ENCODE data around the gene PTPRN2. TPM values are rescaled to one million over a fixed set of nuclear protein-coding genes. Genes with fewer than 3 reads are reported as not detected.
"Not testable (repeated sequence)": the region's sequence is repeated elsewhere in the genome, so short reads cannot be mapped to it uniquely, and the experiment has no call there.

PTPRN2 gene
- total RNA-seq, 1 donor from 2014 or later, result 0.41 TPM

DNA sequence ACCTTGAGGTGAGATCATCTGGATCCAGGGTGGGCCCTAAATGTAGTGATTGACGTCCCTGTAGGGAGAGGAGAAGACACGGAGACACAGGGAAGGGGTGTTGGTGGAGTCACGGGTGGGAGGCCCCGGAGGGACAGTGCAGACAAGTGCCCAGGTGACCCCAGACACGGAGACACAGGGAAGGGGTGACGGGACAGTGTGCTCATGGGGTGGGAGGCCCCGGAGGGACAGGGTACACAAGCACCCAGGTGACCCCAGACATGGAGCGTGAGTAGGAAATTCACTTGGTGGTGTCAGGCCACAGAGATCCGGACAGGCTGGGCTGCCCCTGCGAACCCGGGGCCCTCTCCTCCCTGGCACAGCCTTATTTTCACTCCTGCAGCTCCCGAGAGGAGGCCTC lies 176.9 kb downstream of the PTPRN2 start:
- H3K4me1 Mint-ChIP-seq (ENCODE audit: low read depth), result no peaks in the 10 kb centered on the region

GRCh38 chr7:158409816-158410330 lies 177.8 kb downstream of the PTPRN2 start:
- Mint-ChIP-seq H3K36me3 (ENCODE audit: low read depth) (no peaks in the 10 kb centered on the region), H3K27me3 (ENCODE audit: insufficient read depth) (no peaks in the 10 kb centered on the region), H3K27ac (no peak overlapping the region), H3K9me3 (no peaks in the 10 kb centered on the region), H3K4me1 (ENCODE audit: low read depth) (no peaks in the 10 kb centered on the region), H3K4me3 (no peak overlapping the region)
- intact Hi-C loops (cut with micrococcal nuclease), result no loop called here
- DNase-seq (ENCODE audit: low spot score), result no peak

More for the DNA sequence above, 176.9 kb downstream of the PTPRN2 start:
- H3K36me3 Mint-ChIP-seq (ENCODE audit: low read depth), result no peaks in the 10 kb centered on the region
- H3K27me3 Mint-ChIP-seq (ENCODE audit: insufficient read depth), result no peaks in the 10 kb centered on the region
- no peak overlapping the region for H3K4me3 Mint-ChIP-seq
- no peak for DNase-seq (ENCODE audit: low spot score)
- H3K27ac Mint-ChIP-seq, result no peak overlapping the region
- intact Hi-C loops (cut with micrococcal nuclease), result no loop called here
- H3K9me3 Mint-ChIP-seq, result no peaks in the 10 kb centered on the region

GRCh38 chr7:158409120-158409519 lies 178.5 kb downstream of the PTPRN2 start:
- Mint-ChIP-seq H3K27ac (no peak overlapping the region), H3K4me3 (no peak overlapping the region), H3K27me3 (ENCODE audit: insufficient read depth) (no peaks in the 10 kb centered on the region), H3K36me3 (ENCODE audit: low read depth) (no peaks in the 10 kb centered on the region), H3K4me1 (ENCODE audit: low read depth) (no peaks in the 10 kb centered on the region), H3K9me3 (no peaks in the 10 kb centered on the region)
- intact Hi-C loops (cut with micrococcal nuclease), result no loop called here
- no peak for DNase-seq (ENCODE audit: low spot score)

DNA sequence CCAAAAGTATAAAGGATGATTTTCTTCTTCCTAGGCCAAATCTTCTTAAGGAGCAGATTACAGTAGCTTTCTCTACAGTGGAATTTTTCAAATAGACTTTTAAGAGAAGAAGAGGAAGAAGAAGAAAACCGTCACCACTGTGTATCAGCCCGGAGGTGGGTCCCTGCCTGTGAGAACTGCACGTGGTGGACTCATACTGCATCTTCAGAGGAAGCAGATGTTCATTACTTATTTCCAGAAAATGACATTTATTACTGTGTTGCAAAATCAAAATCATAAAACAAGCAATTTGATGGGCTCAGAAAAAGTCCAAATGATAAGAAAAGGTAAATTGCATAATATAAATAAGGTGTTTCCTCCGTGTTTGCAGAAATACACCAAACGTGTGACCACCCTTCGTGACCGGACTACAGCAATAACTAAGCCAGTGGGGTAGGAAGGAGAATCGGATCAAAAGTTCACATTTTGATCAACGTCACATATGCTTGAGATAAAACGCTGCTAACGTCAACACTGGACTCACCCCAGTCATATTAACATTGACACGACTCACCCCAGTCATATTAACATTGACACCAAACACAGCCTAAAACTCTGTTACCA lies 179.2 kb downstream of the PTPRN2 start:
- Mint-ChIP-seq H3K4me3 (no peak overlapping the region), H3K4me1 (ENCODE audit: low read depth) (no peaks in the 10 kb centered on the region), H3K27me3 (ENCODE audit: insufficient read depth) (no peaks in the 10 kb centered on the region), H3K9me3 (no peaks in the 10 kb centered on the region), H3K27ac (no peak overlapping the region), H3K36me3 (ENCODE audit: low read depth) (no peaks in the 10 kb centered on the region)
- no peak for DNase-seq (ENCODE audit: low spot score)
- intact Hi-C loops (cut with micrococcal nuclease), result no loop called here

- intact Hi-C loops (cut with micrococcal nuclease), result no loop called here
- H3K27me3 Mint-ChIP-seq (ENCODE audit: insufficient read depth), result no peaks in the 10 kb centered on the region
- no peaks in the 10 kb centered on the region for H3K9me3 Mint-ChIP-seq
- H3K4me1 Mint-ChIP-seq (ENCODE audit: low read depth), result no peaks in the 10 kb centered on the region
- DNase-seq (ENCODE audit: low spot score), result no peak
- H3K36me3 Mint-ChIP-seq (ENCODE audit: low read depth), result no peaks in the 10 kb centered on the region
- H3K4me3 Mint-ChIP-seq, result no peak overlapping the region
- no peak overlapping the region for H3K27ac Mint-ChIP-seq
Measured at GRCh38 chr7:158407581-158408317, 179.9 kb downstream of the PTPRN2 start.

- no peaks in the 10 kb centered on the region for H3K9me3 Mint-ChIP-seq
- H3K27ac Mint-ChIP-seq, result no peak overlapping the region
- H3K4me3 Mint-ChIP-seq, result no peak overlapping the region
- no peaks in the 10 kb centered on the region for H3K36me3 Mint-ChIP-seq (ENCODE audit: low read depth)
- no peak for DNase-seq (ENCODE audit: low spot score)
- no peaks in the 10 kb centered on the region for H3K4me1 Mint-ChIP-seq (ENCODE audit: low read depth)
- intact Hi-C loops (cut with micrococcal nuclease), result no loop called here
- H3K27me3 Mint-ChIP-seq (ENCODE audit: insufficient read depth), result no peaks in the 10 kb centered on the region
Measured at GRCh38 chr7:158406801-158407200, 180.8 kb downstream of the PTPRN2 start.

DNA sequence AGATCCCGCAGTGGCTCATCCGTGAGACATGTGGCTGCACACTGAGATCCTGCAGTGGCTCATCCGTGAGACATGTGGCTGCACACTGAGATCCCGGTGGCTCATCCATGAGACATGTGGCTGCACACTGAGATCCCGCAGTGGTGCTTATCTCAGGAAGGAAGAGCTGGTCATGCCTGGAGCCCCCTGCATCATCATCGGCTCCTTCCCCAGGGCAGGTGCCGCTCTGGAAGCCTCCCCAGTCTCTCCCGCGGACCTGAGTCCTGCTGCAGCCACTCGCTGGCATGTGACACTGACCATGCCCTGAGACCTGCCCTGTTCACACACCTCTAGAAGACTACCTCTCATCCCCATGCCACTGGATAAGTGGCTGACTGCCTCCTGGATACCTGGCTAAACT lies 181.3 kb downstream of the PTPRN2 start:
- no peaks in the 10 kb centered on the region for H3K9me3 Mint-ChIP-seq
- H3K36me3 Mint-ChIP-seq (ENCODE audit: low read depth), result no peaks in the 10 kb centered on the region
- H3K4me1 Mint-ChIP-seq (ENCODE audit: low read depth), result no peaks in the 10 kb centered on the region
- H3K27me3 Mint-ChIP-seq (ENCODE audit: insufficient read depth), result no peaks in the 10 kb centered on the region
- no peak overlapping the region for H3K27ac Mint-ChIP-seq
- intact Hi-C loops (cut with micrococcal nuclease), result no loop called here
- no peak overlapping the region for H3K4me3 Mint-ChIP-seq
- DNase-seq (ENCODE audit: low spot score), result no peak

- H3K27ac Mint-ChIP-seq; H3K36me3 Mint-ChIP-seq (ENCODE audit: low read depth); H3K4me3 Mint-ChIP-seq; H3K27me3 Mint-ChIP-seq (ENCODE audit: insufficient read depth); DNase-seq (ENCODE audit: low spot score); H3K4me1 Mint-ChIP-seq (ENCODE audit: low read depth); intact Hi-C loops (cut with micrococcal nuclease); H3K9me3 Mint-ChIP-seq: not testable (repeated sequence)
Measured at GRCh38 chr7:158405771-158406170, 181.9 kb downstream of the PTPRN2 start.

DNA sequence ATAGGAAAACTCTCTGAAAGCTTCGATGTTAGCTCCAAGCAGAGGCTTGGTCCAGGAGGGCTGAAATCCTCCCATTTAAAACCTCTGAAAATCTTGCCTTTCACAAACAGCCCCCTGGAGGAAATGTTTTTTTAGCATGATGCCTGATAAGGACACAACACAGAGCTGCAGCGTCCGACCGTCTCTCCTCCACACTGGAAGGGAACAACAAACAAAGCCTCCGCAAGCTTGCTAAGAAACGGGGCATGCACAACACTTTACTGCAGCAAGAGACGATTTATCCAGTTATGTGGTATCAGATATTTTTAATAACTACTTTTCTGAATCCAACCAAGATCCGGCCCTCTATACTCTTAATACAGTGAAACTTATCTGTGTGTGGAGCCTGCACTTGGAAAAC lies 182.3 kb downstream of the PTPRN2 start:
- intact Hi-C loops (cut with micrococcal nuclease), result no loop called here
- Mint-ChIP-seq H3K4me1 (ENCODE audit: low read depth) (no peaks in the 10 kb centered on the region), H3K27ac (no peak overlapping the region), H3K4me3 (no peak overlapping the region), H3K27me3 (ENCODE audit: insufficient read depth) (no peaks in the 10 kb centered on the region), H3K9me3 (no peaks in the 10 kb centered on the region), H3K36me3 (ENCODE audit: low read depth) (no peaks in the 10 kb centered on the region)
- no peak for DNase-seq (ENCODE audit: low spot score)

- Mint-ChIP-seq H3K36me3 (ENCODE audit: low read depth) (no peaks in the 10 kb centered on the region), H3K4me1 (ENCODE audit: low read depth) (no peaks in the 10 kb centered on the region), H3K4me3 (no peak overlapping the region), H3K27ac (no peak overlapping the region), H3K27me3 (ENCODE audit: insufficient read depth) (no peaks in the 10 kb centered on the region), H3K9me3 (no peaks in the 10 kb centered on the region)
- intact Hi-C loops (cut with micrococcal nuclease), result no loop called here
- DNase-seq (ENCODE audit: low spot score), result no peak
Measured at GRCh38 chr7:158404031-158404761, 183.4 kb downstream of the PTPRN2 start.

DNA sequence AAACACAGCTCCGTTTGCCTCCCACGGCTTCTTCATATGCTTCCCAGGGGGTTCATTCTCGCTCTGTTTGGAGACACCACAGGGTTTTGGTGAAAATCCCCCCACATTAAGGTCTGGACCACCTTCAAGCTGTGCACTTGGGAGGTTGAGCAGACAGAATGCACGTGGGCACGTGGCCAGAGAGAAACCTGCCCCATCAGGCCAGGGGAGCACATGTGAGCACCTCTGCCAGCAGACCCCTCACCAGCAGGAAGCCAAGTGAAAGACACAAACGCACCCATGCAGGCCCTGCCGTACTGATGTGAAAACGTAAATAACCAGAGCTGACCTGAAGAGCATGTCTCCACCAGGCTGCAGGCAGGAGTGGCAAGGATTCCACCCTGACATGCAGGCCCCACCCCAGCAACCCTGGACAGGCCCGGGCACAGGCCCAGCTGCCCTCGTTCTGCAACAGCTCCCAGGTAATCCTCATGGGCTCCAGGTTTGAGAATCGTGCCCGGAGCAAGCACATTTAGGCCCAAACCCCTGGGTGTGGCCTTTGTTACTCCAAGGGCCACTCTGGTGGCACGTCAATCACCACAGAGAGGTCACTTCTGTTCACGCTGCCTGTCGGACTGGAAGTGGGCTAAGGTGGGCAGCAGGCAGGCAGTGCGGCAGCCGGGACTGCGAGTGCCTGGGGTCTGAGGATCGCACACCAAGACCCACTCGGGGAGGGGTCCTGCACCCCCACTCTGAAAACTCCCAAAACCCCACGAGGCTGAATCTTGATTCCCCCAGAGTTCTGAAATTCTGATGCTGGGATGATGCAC lies 184.4 kb downstream of the PTPRN2 start:
- intact Hi-C loops (cut with micrococcal nuclease), result no loop called here
- no peaks in the 10 kb centered on the region for H3K36me3 Mint-ChIP-seq (ENCODE audit: low read depth)
- H3K9me3 Mint-ChIP-seq, result peaks cover 8% of the 10 kb centered on the region
- H3K4me3 Mint-ChIP-seq, result no peak overlapping the region
- DNase-seq (ENCODE audit: low spot score), result no peak
- no peaks in the 10 kb centered on the region for H3K27me3 Mint-ChIP-seq (ENCODE audit: insufficient read depth)
- no peak overlapping the region for H3K27ac Mint-ChIP-seq
- H3K4me1 Mint-ChIP-seq (ENCODE audit: low read depth), result no peaks in the 10 kb centered on the region

DNA sequence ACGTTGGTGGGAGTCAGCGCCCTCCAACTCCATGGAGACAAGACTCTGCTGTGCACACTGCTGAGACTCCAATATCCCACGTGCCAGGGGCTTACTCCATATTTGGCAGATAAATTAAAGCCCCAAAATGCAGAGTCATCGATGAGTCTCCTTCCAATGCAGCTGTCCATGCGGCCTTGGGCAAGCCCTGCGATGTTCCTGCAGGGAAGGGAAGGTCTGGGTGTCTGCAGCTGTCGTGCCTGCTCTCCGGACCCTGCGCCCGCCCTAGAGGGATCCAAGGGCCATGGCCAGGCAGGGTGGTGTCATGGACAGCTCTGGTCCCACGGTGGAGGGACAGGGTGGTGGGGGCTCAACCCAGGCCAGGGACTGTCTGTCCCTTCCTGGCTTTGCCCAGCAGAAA lies 185.2 kb downstream of the PTPRN2 start:
- Mint-ChIP-seq H3K9me3 (peaks cover 8% of the 10 kb centered on the region), H3K27me3 (ENCODE audit: insufficient read depth) (no peaks in the 10 kb centered on the region), H3K27ac (no peak overlapping the region), H3K36me3 (ENCODE audit: low read depth) (no peaks in the 10 kb centered on the region), H3K4me1 (ENCODE audit: low read depth) (no peaks in the 10 kb centered on the region), H3K4me3 (no peak overlapping the region)
- intact Hi-C loops (cut with micrococcal nuclease), result no loop called here
- DNase-seq (ENCODE audit: low spot score), result no peak

All from activated T-helper 1 cell treated with anti-CD3 and anti-CD28 coated beads, Interleukin-12 subunit alpha, Interleukin-12 subunit beta, Interleukin-2, Interleukin-4 antibody, amounts not matched to agents 30 ng/mL and 10 ng/mL and 1 ng/mL, durations not matched to agents 14 hours and 24 hours and 36 hours (primary cell).